HG03039 (cell line): ENCODE data around the gene PGLYRP2.

Source experiments
- ATAC-seq: cut with Tn5 transposase; IDR thresholded peaks from one replicate; pipeline ENCODE4 v1.9.1; 2021; ENCODE audit warnings: mild to moderate bottlenecking, moderate library complexity; ENCODE audit not compliant: unreplicated experiment

PGLYRP2 gene

GRCh38 chr19:15456871-15457700, 22.2 kb downstream of the PGLYRP2 start:
- no peak for ATAC-seq

- no peak for ATAC-seq
These were observed 22.9 kb downstream of the PGLYRP2 start for GRCh38 chr19:15456441-15456840.

DNA sequence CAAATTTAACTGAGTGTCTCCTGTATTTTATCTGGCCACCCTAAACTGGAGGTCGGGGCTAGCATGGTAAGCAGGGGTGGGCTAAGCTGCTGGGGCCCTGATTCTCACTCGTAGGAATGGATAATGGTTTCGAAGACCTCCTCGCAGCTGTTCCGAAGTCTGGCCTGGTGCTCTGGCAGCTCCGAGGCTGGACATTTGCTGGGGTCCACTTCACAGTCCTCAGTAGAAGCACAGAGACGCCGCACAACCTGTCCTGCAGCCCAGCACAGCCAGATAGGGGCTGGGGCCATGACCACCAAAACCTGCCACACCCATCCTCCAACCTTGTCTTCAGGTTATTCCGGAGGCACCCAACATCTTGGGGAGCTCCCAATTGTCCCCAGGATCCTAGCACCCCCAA, 23.3 kb downstream of the PGLYRP2 start:
- no peak for ATAC-seq

- no peak for ATAC-seq
These were observed 25.1 kb downstream of the PGLYRP2 start for GRCh38 chr19:15453906-15454860.

DNA sequence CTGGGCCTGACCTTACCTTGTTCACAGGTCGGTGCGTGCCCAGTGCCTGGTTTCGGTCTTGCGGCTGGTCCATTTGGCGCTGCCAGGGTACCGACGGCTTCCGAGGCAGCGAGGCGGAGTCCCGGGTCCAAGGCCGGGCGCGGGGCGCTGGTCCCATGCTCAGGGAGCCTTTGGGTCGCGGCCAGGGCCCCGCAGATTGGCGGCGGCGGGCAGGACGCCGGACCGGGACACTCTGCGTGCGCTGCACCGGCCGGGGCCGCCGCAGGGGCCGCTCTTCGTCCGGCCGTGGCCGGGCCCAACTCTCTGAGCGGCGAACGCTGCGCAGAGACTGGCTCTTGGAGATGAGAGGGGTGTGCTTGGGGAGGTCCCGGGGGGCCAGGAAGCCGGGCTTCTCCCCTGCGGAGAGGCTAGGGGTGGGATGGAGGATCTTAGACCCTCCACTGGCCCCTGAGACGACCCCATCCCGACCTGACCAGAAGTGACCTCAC, 26.2 kb downstream of the PGLYRP2 start:
- no peak for ATAC-seq

DNA sequence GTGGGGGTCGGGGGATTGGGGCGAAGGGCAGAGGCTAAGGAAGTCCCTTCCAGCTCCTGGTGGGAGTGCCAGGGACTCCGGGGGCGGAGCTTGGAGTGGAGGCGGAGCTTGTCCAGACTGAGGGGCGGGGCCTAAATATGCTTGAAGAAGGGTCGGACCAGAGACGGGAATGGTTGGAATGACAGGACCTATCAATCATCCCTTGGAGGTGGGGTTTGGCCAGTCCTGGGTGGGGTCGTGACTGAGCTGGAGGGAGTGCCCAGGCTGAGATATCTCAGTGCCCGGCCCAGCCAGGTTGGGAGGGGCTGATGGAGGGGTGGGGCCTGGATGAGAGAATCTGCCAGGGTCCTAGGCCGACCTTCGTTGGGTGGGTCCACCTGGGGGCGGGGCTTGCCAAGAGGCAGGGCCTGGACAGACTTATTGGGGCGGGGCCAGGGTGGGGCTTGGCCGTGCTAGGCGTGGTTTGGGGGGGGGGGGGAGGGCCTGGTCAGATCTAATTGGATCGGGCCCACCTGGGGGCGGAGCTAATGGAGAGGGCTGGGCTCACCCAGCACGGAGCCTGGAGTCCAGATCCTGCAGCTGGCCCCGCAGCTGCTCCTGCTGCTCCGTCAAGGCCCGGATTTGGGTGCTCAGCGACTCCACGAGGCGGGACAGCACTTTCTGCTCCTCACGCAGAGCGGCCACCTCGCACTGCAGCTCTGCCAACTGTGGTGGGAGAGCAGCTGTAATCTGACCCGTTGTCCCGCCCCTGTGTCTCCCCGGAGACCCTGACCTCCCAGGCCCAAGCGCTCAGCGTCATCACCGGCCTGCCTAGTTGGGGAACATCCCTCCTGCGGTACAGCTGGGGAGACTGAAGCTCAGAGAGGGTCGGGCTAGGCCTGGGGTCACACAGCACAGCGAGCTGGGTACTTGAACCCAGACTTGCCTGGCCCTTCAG, 26.9 kb downstream of the PGLYRP2 start:
- no peak for ATAC-seq

- no peak for ATAC-seq
These were observed 28.8 kb downstream of the PGLYRP2 start for GRCh38 chr19:15450528-15450890.

DNA sequence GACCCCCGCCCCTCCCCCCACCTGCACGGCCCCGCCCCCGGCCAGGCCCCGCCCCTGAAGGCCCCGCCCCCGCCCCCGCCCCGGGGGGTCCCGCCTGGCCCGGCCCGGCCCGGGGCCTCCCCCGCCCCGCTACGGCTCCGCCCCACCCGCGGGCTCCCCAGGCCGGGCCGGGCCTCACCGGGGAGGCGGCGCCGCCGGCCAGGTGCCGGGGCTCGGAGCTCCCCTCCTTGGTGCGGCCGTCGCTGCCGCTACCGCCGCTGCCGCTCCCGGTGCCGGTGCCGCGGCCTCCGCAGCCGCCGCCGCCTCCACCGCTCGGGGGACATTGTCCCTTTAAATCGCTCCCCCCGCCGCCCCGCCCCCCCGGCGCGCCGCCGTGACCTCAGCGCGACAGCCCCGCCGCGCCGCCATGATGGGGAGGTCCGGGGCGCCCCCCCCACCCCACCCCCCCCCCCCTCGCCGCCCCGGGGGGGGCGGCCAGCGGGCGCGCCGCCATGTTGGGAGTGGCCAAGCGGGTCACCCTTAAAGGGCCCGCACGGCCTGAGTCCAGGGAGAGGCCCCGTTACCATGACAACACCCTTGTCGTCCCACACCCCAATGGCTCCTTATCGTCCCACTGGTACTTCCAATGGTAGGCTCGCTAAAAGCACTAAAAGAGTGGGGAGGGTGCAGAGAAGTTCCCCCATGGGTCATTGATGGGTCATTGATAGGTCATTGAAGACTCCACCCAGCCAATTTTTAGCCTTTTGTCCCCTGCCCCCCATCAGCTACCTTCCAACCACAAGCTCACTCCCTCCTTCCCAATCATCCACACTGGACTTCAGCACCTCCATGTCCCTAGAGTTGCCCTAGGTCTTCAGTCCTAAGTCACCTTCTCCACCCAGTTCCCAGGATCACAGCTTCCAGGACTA, 29.4 kb downstream of the PGLYRP2 start, which contains the start of gene WIZ:
TSS of gene WIZ (minus strand) at position 337 of the 908 bp plus-strand sequence. CDS start 1,649 bp downstream, outside the sequence.
- ATAC-seq = peak; percentile 41

DNA sequence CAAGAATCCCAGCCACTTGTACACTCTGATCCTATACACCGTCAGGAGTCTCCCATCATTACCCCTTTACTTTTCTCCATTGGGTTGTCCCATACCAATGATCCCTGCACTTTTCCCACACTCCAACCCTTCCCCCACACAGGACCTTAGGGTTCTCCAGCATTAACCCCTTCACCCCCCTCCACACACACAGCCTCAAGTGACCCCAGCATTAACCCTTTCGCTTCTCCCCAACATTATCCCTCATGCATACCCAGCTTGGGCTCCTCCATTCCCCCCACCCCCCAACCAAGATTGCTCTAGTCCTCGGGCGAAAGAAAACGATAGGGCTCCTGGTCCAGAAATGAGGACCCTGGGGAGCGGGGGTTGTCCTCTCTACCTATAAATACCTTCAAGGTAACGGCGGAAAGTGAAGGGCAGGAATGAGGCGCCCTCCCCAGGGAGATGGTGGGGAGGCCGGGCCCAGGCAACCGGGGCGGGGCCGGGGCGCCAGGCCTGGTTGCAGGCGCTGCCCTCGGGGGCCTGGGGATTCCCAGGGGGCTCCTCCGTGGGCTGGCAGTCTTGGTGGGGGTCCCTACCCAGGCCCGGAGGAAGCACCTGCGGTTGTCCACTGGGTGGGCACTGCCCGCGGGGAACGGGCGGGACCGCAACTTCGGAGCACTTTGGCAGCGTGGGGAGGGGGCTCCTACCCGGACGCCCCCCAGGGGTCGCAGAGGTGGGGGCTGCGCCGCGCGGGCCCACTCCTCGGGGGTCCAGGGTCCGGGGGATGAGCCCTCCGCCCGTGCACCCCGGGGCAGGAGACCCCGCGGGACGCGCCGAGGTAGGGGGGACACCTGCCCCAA, 30.3 kb downstream of the PGLYRP2 start:
- no peak for ATAC-seq

DNA sequence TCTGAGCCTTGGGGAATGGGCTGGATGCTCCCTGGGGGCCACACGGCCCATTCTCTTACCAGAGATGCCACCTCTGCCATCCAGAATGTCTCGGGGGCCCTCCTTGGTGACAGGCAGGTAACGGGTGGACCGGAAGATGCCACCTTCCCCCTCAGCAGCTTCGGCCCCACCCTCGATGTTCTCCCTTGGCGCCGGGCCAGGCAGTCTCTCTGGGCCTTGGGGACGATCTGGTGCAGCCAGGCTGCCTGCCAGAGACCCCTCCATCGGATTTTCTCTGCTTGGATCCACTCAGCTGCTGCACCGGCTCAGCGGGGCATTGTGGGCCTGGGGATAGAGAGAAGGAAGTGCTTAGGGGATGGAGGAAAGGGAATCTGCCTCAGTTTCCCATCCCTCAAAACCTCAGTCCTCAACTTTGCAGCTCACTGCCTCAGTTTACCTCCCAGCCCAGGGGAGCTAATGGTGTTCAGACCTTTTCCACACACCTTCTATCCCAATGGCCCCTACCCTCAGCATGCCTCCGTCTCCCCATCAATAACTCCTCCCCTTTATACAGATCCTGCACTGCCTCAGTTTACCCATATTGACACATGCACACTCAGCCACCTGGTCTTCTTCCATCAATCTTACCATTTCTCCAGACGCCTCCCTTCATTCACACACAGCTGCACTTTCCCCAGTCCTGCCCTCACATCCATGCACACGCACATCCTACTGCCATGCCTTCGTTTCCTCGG, 31.1 kb downstream of the PGLYRP2 start:
- no peak for ATAC-seq

- ATAC-seq = no peak
These were observed 32.2 kb downstream of the PGLYRP2 start for GRCh38 chr19:15447057-15447456.

GRCh38 chr19:15445807-15446376, 33.4 kb downstream of the PGLYRP2 start:
- ATAC-seq = no peak

- ATAC-seq = no peak
These were observed 34.1 kb downstream of the PGLYRP2 start for GRCh38 chr19:15445227-15445605.

DNA sequence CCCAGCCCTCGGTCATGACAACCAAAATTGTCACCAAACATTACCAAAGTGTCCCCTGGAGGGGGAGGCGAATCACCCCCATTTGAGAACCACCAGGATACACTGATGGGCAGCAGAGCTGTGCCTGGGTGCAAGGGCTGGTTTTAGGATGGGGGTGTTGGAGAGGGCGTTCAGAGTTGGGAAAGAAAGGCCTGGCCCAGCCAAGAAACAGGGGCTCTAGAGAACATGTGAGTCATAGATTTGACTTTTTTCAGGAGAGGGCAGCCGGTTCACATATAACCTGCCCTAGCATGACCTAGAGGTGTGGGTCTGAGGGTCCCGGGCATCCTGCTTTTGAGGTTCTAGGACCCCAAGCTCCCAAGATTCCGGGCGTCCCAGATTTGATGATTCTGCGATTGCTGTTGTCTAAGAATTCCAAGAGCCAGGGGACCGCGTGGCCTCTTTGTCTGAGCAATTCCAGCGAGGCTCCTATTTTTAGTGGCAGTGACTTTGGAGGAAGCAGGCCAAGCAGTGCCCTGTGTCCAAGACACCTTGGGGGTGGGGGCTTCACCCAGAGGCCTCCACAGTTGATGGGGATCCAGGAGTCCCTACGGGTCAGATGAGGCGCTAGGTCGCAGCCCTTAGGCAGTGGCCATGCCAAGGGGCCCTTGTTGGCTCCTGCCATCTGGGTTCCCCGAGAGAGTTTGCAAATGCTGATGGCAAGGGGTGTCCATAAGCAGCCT, 34.6 kb downstream of the PGLYRP2 start:
- ATAC-seq = no peak

DNA sequence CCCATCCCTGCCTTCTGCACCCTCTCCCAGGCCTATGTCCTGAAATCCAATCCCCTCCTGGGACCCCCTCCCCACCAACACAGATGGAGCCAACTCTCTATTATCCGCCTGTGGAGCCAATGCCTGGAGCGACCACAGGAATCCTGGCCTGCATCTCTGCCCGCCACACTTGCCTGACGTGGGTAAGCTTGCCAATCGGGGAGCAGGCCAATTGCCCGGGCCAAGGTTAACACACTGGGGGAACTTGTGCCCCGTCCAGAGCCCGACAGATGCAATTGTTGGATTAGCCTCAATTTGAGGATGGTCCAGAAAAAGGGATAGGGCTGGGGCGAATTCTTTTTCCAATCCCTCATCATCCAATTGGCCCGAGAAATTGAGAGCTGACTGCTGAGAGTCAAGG, 35.5 kb downstream of the PGLYRP2 start:
- ATAC-seq = no peak

DNA sequence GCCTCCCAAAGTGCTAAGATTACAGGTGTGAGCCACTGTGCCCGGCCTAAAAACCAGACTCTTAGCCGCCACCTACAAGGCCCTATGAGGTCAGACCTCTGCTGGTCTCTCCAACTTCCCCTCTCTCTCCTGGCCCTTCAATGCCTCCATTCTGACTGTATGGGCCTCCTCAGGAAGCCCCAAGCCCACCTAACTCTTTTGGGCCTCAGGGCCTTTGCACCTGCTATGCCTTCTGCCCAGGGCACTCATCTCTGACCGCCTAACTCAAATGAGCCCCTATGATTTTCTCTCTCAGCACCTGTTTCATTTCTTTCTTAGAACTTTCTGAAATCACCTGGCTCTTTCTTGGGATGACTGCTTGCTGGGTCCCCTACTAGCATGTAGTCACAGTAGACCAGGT, 36.0 kb downstream of the PGLYRP2 start:
- no peak for ATAC-seq
